SH-SY5Y (cell line): Measurements from ENCODE around the gene STMND1.

Experiments
- GATA2 ChIP-seq: IDR thresholded peaks from 2 replicates; pipeline ENCODE4 v1.6.1; 2011; ENCODE audit warnings: mild to moderate bottlenecking, low read depth, low read length
- GATA3 ChIP-seq: IDR thresholded peaks from 2 replicates; pipeline ENCODE4 v1.6.1; 2011; ENCODE audit warnings: low read depth, mild to moderate bottlenecking, low read length, moderate library complexity

Gene STMND1

GRCh38 chr6:17130786-17131185 lies 28.9 kb downstream of the STMND1 start:
- no peak for TF ChIP-seq GATA3
- no peak for TF ChIP-seq GATA2

- TF ChIP-seq GATA3 (no peak), GATA2 (no peak)
Measured at GRCh38 chr6:17132967-17133366, 31.1 kb downstream of the STMND1 start.

- TF ChIP-seq GATA2 (no peak), GATA3 (no peak)
Measured at GRCh38 chr6:17138033-17138432, 36.2 kb downstream of the STMND1 start.

GRCh38 chr6:17144016-17144415 lies 42.2 kb downstream of the STMND1 start:
- no peak for TF ChIP-seq GATA2
- TF ChIP-seq GATA3 = no peak

- TF ChIP-seq GATA3 (no peak), GATA2 (no peak)
Measured at GRCh38 chr6:17149571-17149970, 47.7 kb downstream of the STMND1 start.

- no peak for TF ChIP-seq GATA3
- TF ChIP-seq GATA2 = no peak
Measured at GRCh38 chr6:17150096-17150495, 48.2 kb downstream of the STMND1 start.

GRCh38 chr6:17151888-17152287 lies 50.0 kb downstream of the STMND1 start:
- TF ChIP-seq GATA2 (no peak), GATA3 (no peak)

GRCh38 chr6:17152703-17153102 lies 50.9 kb downstream of the STMND1 start:
- no peak for TF ChIP-seq GATA2
- TF ChIP-seq GATA3 = no peak

- TF ChIP-seq GATA3 = no peak
- TF ChIP-seq GATA2 = no peak
Measured at GRCh38 chr6:17156112-17156921, 54.5 kb downstream of the STMND1 start.

- TF ChIP-seq GATA2 (no peak), GATA3 (no peak)
Measured at GRCh38 chr6:17156966-17157365, 55.1 kb downstream of the STMND1 start.

GRCh38 chr6:17157617-17158016 lies 55.8 kb downstream of the STMND1 start:
- TF ChIP-seq GATA2 = no peak
- TF ChIP-seq GATA3 = no peak

GRCh38 chr6:17159240-17159639 lies 57.4 kb downstream of the STMND1 start:
- TF ChIP-seq GATA3 = no peak
- no peak for TF ChIP-seq GATA2

- no peak for TF ChIP-seq GATA2
- TF ChIP-seq GATA3 = no peak
Measured at GRCh38 chr6:17161076-17161475, 59.2 kb downstream of the STMND1 start.

GRCh38 chr6:17165383-17165782 lies 63.5 kb downstream of the STMND1 start:
- TF ChIP-seq GATA2 = no peak
- no peak for TF ChIP-seq GATA3

- TF ChIP-seq GATA2 (no peak), GATA3 (no peak)
Measured at GRCh38 chr6:17167327-17167979, 65.6 kb downstream of the STMND1 start.

GRCh38 chr6:17169291-17169690 lies 67.4 kb downstream of the STMND1 start:
- TF ChIP-seq GATA3 (no peak), GATA2 (no peak)
